Stimulated activated CD8-positive, alpha-beta memory T cell treated with anti-CD3 and anti-CD28 coated beads, Interleukin-15, amount 100 ng/mL, for 24 hours (primary cell): ENCODE measurements around the gene DHX32.
A peak's percentile ranks its signal among the peaks of the same experiment; 100 is the strongest.
"Not testable (repeated sequence)": the region's sequence is repeated elsewhere in the genome, so short reads cannot be mapped to it uniquely, and the experiment has no call there.

Source experiments
- DNase-seq: peaks from one replicate; pipeline ENCODE4 v3.0.0-alpha.2; 2020; ENCODE audit warnings: low read depth

DHX32 gene

GRCh38 chr10:125896088-125896934 is 15.2 kb upstream of the DHX32 start, which contains the start of gene FANK1:
Gene FANK1, plus strand, starts transcription at chr10:125896564. Its CDS starts 79 bp downstream, at chr10:125896643.
- peak; percentile 52 for DNase-seq

- peak; percentile 16 for DNase-seq
Observed at GRCh38 chr10:125895130-125896087, 14.3 kb upstream of the DHX32 start.

- DNase-seq = not testable (repeated sequence)
Observed at GRCh38 chr10:125894176-125894575, 13.1 kb upstream of the DHX32 start.

- DNase-seq = not testable (repeated sequence)
Observed at GRCh38 chr10:125892402-125892801, 11.3 kb upstream of the DHX32 start.

GRCh38 chr10:125889441-125889840 is 8.3 kb upstream of the DHX32 start:
- DNase-seq = not testable (repeated sequence)

GRCh38 chr10:125886914-125887512 is 5.9 kb upstream of the DHX32 start:
- DNase-seq = no peak

- no peak for DNase-seq
Observed at GRCh38 chr10:125883211-125883610, 2.1 kb upstream of the DHX32 start.

- no peak for DNase-seq
Observed at GRCh38 chr10:125882596-125882995, 1.5 kb upstream of the DHX32 start.

- no peak for DNase-seq
Observed at GRCh38 chr10:125880719-125881118, 373 bp downstream of the DHX32 start.

GRCh38 chr10:125878957-125879835 is 1.9 kb downstream of the DHX32 start:
- DNase-seq = no peak

- no peak for DNase-seq
Observed at GRCh38 chr10:125871338-125871737, 9.8 kb downstream of the DHX32 start.

- no peak for DNase-seq
Observed at GRCh38 chr10:125868372-125868975, 12.6 kb downstream of the DHX32 start.

GRCh38 chr10:125866421-125867029 is 14.6 kb downstream of the DHX32 start:
- DNase-seq = no peak

- DNase-seq = no peak
Observed at GRCh38 chr10:125865120-125865519, 16.0 kb downstream of the DHX32 start.

- no peak for DNase-seq
Observed at GRCh38 chr10:125859128-125859817, 21.8 kb downstream of the DHX32 start.

- no peak for DNase-seq
Observed at GRCh38 chr10:125857185-125857760, 23.8 kb downstream of the DHX32 start.

GRCh38 chr10:125852487-125852886 is 28.6 kb downstream of the DHX32 start:
- no peak for DNase-seq

GRCh38 chr10:125850766-125851731 is 30.0 kb downstream of the DHX32 start:
- DNase-seq = no peak
